Measurements from ENCODE around the gene ZC3H18. TPM values are rescaled to one million over a fixed set of nuclear protein-coding genes. Genes with fewer than 3 reads are reported as not detected.

ZC3H18 gene
- total and polyA plus RNA-seq, 2 donors from 2014 or later: 11.4 to 38.2 TPM

DNA sequence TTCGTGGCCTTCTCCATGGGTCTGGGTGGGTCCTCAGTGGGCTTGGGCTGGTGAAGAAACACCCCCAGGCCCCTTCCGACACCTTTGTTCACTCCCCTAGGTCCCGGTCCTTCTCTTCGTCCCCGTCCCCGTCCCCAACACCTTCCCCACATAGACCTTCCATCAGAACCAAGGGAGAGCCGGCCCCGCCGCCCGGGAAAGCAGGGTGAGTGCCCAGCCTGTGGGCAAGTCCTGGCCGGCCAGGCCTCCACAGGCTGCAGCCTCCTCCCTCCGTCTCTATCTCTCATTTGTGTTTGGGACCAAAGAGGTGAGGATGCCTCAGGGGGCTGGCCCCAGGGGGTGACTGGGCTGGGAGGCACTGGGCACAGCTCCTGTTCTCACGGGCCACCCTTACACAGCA lies 53.7 kb downstream of the ZC3H18 start:
- Histone ChIP-seq H3K9me3 (ENCODE audit: control insufficient read depth in 2 of 3, insufficient read depth in 1 of 3, low read length in 3 of 3) (no peaks in the 10 kb centered on the region), H3K27ac (ENCODE audit: low read depth in 2 of 2, low read length in 2 of 2) (no peak overlapping the region), H3K27me3 (ENCODE audit: control insufficient read depth, insufficient read depth, low read length) (no peaks in the 10 kb centered on the region), H3K4me3 (ENCODE audit: low read length in 3 of 3) (no peak overlapping the region), H3K9ac (ENCODE audit: low read length in 3 of 3) (no peak overlapping the region), H3K36me3 (ENCODE audit: control insufficient read depth in 2 of 3, insufficient read depth in 3 of 3, low read length in 3 of 3) (peaks cover 0 to 40% (median 15%) of the 10 kb centered on the region in 3 donors), H3K4me1 (ENCODE audit: control insufficient read depth in 2 of 3, insufficient read depth in 2 of 3, low read depth in 1 of 3, low read length in 3 of 3) (no peaks in the 10 kb centered on the region)
- intact Hi-C loops (cut with DNase I): no loop called here
- FAIRE-seq (no peak), DNase-seq (no peak)
- TF ChIP-seq, protein P1, sequence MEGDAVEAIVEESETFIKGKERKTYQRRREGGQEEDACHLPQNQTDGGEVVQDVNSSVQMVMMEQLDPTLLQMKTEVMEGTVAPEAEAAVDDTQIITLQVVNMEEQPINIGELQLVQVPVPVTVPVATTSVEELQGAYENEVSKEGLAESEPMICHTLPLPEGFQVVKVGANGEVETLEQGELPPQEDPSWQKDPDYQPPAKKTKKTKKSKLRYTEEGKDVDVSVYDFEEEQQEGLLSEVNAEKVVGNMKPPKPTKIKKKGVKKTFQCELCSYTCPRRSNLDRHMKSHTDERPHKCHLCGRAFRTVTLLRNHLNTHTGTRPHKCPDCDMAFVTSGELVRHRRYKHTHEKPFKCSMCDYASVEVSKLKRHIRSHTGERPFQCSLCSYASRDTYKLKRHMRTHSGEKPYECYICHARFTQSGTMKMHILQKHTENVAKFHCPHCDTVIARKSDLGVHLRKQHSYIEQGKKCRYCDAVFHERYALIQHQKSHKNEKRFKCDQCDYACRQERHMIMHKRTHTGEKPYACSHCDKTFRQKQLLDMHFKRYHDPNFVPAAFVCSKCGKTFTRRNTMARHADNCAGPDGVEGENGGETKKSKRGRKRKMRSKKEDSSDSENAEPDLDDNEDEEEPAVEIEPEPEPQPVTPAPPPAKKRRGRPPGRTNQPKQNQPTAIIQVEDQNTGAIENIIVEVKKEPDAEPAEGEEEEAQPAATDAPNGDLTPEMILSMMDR (IDR thresholded peaks at IDR 0.05; ENCODE audit: borderline replicate concordance, extremely low read depth, insufficient read depth): no peak

DNA sequence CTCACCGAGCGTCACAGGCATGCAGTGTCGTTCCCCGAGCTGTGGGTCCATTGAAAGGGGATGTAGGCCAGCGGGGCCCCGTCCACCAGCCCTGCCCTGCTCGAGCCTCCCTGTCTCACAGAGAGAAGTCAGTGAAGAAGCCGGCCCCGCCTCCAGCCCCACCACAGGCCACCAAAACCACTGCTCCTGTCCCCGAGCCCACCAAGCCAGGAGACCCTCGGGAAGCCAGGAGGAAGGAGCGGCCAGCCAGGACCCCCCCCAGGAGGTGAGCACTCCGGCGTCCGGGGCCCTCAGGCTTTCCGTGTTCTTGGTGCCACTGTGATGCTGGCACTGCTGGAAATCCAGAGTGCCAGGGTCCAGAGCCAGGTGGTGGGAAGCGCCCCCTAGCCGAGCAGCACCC lies 54.3 kb downstream of the ZC3H18 start:
- Histone ChIP-seq H3K9me3 (ENCODE audit: control insufficient read depth in 2 of 3, insufficient read depth in 1 of 3, low read length in 3 of 3) (no peaks in the 10 kb centered on the region), H3K27ac (ENCODE audit: low read depth in 2 of 2, low read length in 2 of 2) (no peak overlapping the region), H3K4me1 (ENCODE audit: control insufficient read depth in 2 of 3, insufficient read depth in 2 of 3, low read depth in 1 of 3, low read length in 3 of 3) (no peaks in the 10 kb centered on the region), H3K36me3 (ENCODE audit: control insufficient read depth in 2 of 3, insufficient read depth in 3 of 3, low read length in 3 of 3) (peaks cover 0 to 40% (median 15%) of the 10 kb centered on the region in 3 donors), H3K9ac (ENCODE audit: low read length in 3 of 3) (no peak overlapping the region), H3K27me3 (ENCODE audit: control insufficient read depth, insufficient read depth, low read length) (no peaks in the 10 kb centered on the region), H3K4me3 (ENCODE audit: low read length in 3 of 3) (no peak overlapping the region)
- intact Hi-C loops (cut with DNase I): no loop called here
- FAIRE-seq: no peak
- no peak for DNase-seq
- TF ChIP-seq, protein P1 (IDR thresholded peaks at IDR 0.05; ENCODE audit: borderline replicate concordance, extremely low read depth, insufficient read depth): no peak

DNA sequence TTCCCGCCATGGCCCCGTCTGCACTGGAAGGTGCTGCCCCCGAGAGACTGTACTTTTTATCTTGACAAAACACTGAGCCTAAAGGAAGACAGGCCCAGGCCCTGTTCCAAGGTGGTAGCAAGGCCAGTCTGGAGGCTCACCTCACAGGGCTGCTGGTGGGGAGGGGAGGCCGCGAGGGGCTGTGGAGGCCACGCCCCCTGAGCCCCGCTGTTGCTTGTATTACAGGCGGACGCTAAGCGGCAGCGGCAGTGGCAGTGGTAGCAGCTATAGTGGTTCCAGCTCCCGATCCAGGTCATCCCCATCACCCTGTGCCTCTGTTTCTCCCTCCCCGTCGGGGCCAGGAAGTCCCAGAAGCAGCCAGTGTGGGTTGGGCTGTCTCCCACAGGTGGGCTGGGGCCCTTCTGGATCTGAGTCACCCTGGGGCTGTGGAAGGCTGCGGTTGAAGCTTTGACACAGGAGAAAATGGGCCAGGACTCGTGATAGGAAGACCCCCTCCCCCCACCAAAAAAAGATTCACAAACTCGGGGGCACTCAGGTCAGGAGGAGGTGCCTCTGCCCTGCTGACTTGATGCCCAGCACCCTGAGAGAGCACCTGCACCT lies 54.9 kb downstream of the ZC3H18 start:
- peaks cover 0 to 44% (median 15%) of the 10 kb centered on the region in 3 donors for H3K36me3 ChIP-seq (ENCODE audit: control insufficient read depth in 2 of 3, insufficient read depth in 3 of 3, low read length in 3 of 3)
- no peak for FAIRE-seq
- intact Hi-C loops (cut with DNase I): no loop called here

More for the DNA sequence above, 54.9 kb downstream of the ZC3H18 start:
- no peaks in the 10 kb centered on the region for H3K27me3 ChIP-seq (ENCODE audit: control insufficient read depth, insufficient read depth, low read length)
- no peaks in the 10 kb centered on the region for H3K9me3 ChIP-seq (ENCODE audit: control insufficient read depth in 2 of 3, insufficient read depth in 1 of 3, low read length in 3 of 3)
- H3K4me1 ChIP-seq (ENCODE audit: control insufficient read depth in 2 of 3, insufficient read depth in 2 of 3, low read depth in 1 of 3, low read length in 3 of 3): no peaks in the 10 kb centered on the region
- DNase-seq: no peak
- no peak overlapping the region for H3K27ac ChIP-seq (ENCODE audit: low read depth in 2 of 2, low read length in 2 of 2)
- TF ChIP-seq, protein P1 (IDR thresholded peaks at IDR 0.05; ENCODE audit: borderline replicate concordance, extremely low read depth, insufficient read depth): no peak
- no peak overlapping the region for H3K4me3 ChIP-seq (ENCODE audit: low read length in 3 of 3)
- no peak overlapping the region for H3K9ac ChIP-seq (ENCODE audit: low read length in 3 of 3)

All from kidney (tissue), 14 donors.